SH-SY5Y (cell line): Measurements from ENCODE around the gene INPP4B.

Experiments
- GATA2 ChIP-seq: IDR thresholded peaks from 2 replicates; pipeline ENCODE4 v1.6.1; 2011; ENCODE audit warnings: mild to moderate bottlenecking, low read depth, low read length
- GATA3 ChIP-seq: IDR thresholded peaks from 2 replicates; pipeline ENCODE4 v1.6.1; 2011; ENCODE audit warnings: low read depth, mild to moderate bottlenecking, low read length, moderate library complexity

INPP4B gene

DNA sequence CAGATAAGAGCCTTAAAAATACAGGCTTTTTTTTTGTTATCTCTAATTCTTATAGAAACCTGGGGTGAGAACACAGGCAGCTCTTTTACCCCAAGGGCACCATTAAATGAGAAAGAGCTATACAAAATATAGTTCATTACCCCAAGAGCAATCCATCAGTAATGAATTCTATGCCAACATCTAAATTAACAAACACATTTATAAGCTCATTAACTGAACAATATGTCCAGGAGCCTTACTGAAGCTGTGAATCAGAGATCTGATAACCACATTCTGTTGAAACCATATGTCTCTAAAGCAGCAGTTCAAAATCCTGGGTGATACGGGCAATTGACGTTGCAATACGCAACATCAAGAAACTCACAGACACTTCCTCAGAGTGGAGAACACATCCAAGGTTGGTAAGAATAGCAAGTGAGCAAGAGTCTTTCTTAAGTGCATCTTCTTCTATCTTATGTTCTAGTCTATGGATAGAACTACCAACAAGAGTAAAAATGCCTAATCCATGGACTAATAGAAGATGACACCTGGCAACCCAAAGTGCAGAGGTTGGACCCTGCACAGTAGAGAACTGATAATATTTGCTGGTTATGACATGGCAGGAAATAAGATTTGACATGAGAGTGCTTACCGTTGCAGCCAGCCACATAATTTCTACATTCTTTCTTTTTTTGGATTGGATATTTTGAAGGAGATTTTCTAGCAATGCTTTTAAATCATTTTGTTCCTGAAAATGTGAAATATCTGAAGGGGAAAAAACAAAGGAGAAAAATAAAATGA lies 760.4 kb downstream of the INPP4B start:
- TF ChIP-seq GATA2, result no peak; the same call in 1 of the 2 replicates
- TF ChIP-seq GATA3, result no peak; the same call in 1 of the 2 replicates

DNA sequence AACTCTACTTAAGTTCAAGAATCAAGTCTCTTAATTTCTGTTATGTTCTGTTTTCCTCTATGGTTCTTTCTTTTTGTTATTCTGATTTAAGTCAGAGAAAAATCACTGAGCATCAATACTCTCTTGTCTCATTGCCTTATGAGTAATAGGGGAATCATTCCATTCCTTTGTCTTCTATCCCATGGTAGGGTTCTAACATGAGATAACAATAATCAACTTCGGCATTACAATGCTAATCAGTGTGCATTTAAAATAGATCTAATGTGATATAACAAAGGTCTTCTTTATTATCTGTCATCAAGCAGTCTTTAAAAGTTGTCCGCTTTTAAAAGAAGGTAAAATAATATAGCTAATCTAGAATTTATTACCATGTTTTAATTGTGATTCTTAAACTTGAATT lies 762.8 kb downstream of the INPP4B start:
- TF ChIP-seq GATA3 (no peak), GATA2 (no peak)

DNA sequence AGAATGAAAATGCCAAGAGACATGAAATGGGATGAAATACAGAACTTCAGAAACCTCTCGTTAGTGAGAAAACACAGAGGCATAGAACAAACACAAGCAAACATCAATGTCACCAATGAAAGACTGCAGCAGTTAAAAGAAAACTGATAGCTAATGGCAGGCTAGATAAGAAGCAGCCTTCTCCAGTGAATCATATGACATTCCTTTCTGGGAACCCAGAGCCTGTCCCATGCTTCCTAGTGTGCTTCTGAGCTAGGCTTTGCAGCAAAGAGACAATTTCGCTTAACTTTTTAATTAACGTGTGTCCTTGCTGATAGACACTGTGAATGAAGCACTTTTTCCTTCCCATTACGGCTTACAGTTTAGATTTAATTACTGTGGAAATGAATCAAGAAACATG lies 765.1 kb downstream of the INPP4B start:
- TF ChIP-seq GATA2, result no peak

DNA sequence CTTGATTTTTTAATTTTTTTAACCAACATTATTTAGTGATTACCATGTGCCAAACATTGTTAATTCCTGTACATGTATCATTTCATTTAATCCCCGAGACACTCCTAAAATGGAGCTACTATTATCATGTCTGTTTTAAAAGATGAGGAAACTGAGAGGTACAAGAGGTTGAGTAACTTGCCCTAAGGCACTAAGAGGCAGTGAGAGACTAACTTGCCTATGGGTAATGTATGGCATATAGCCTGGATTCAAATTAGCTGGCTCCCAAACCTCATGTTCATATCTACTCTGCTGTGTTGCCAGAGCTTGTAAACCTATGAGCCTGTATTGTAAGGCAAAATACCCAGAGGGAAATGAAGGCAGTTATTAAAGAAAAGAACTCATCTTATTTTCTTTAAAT lies 766.1 kb downstream of the INPP4B start:
- TF ChIP-seq GATA2 (no peak), GATA3 (no peak)

DNA sequence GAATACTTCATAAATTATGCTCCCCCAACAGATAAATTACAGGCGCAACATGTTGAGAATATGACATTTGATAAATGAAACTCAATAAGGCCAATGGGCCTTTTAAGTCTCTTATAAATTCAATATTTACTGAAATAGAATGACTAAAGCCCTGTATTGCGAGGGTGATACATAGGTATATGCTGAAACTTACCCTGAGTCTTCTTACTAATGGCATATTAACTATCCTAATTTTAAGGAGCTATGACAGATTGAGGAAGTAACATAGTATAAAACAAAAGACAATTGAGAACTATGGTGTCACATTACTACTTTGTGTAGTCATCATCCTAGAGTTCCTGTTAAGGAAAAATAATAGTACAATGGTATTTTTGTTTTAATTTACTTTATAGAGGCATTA lies 769.1 kb downstream of the INPP4B start:
- no peak for TF ChIP-seq GATA3
- TF ChIP-seq GATA2, result no peak

DNA sequence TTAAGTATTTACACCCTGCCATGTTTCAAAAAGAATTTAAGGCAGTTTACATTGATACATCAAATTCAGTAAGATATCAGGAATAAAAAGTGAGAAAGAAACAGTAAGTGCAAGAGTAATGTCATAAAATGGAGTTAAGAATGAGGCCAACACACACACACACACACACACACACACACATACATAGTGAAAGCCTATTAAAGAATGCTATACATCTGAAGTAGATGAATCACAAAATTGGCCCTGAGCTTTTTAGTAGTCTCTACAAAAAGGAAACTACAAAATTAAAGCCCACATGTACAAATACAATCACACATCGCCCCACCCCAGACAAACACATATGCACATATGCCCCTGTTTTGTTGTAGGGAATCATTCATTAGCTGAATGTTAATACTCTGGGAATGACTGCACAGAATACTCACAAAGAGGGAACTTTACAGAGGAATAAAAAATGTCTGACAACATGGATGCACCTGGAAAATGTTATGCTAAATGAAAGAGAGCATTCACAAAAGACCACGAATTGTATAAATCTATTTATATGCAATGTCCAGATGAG lies 780.9 kb downstream of the INPP4B start:
- TF ChIP-seq GATA2, result no peak
- no peak for TF ChIP-seq GATA3

DNA sequence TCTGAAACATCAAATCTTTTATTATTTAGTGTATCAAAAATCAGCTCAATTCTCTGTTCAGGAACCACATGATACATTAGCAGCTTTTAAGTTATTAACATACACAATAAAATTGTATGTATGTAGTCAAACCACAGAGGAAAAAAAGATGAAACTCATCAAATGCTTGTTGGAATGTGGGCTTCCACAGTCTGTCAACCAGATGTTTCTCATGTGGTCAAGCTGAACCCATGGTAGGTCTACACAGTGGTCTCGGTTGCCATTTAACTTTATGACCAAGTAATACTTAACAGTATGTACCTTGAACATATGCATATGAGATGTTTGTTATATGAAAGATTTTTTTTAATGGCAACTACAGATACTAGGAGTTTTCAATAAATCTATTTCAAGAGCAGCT lies 781.9 kb downstream of the INPP4B start:
- TF ChIP-seq GATA2 (no peak), GATA3 (no peak)

DNA sequence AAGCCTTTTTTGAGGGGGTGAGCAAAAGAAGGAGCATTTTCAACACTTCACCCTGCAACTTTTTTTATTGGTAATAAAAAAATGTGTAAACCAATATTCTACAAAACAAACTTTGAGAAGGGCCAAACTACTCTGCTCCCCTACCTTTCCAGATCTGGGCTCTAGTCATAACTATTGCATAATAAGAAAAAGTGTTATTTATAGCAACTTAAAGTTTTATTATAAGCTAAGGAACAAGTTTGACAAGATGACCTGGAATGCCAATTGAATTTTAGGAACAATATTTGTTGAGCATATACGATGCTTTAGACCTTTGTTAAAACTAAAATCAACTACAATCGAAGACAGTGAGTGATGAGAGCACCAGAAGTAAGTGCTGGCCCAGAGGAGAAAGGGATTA lies 800.1 kb downstream of the INPP4B start:
- TF ChIP-seq GATA3, result no peak
- no peak for TF ChIP-seq GATA2

DNA sequence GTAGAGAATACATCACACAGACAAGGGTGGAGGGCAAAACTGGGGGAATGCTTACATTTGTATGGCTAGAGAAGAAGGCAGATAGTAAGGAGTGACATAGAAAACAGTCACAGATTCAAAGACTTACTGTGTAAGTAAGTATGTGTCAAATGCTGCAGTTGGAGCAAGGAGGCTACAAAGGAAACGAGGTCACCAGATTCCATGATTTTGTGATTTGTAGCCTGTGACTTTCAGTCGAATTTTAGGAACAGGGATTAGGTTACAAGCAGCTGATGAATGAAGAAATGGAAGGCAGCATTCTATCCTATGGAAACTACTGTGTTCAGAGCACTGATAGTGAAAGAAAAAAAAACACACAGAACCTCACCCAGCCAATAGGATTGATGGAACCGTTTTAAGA lies 801.8 kb downstream of the INPP4B start:
- TF ChIP-seq GATA2, result no peak
- TF ChIP-seq GATA3, result no peak

DNA sequence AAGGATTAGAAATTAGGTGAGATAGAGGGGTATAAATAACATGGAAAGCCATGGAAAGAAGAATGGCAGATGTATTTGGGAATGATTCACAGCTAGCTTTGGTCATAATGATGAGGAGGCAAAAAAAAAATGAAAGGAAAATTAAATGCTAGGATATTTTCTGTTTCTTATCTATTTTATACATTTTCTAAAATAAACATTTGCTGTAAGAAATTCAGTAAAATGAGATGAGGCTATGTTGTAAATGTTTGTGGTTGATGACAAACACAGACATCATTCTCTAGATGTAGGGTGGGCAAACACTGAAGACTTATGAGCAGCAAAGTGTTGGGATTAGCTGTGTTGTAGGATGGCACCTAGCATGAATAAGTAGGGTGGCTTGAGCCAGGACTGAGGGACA lies 802.6 kb downstream of the INPP4B start:
- TF ChIP-seq GATA3 (no peak), GATA2 (no peak)

DNA sequence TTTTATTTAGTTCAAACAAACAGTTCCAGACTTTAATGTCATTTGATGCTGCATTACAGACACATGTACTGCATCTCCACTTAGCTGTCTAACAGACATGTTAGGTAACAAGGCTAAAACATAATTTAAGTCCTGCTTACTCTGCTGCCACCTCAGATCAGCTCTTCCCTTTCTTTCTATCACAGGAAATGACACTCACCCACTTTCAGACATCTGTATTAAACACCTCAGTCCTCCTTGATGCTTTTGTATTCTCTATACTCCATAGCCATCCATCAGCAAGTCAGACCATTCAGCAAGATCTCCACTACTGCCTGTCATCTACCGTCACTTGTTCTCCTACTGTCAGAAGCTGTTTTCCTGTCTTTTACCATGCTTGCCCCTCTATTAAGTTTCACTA lies 804.3 kb downstream of the INPP4B start:
- no peak for TF ChIP-seq GATA3
- no peak for TF ChIP-seq GATA2

DNA sequence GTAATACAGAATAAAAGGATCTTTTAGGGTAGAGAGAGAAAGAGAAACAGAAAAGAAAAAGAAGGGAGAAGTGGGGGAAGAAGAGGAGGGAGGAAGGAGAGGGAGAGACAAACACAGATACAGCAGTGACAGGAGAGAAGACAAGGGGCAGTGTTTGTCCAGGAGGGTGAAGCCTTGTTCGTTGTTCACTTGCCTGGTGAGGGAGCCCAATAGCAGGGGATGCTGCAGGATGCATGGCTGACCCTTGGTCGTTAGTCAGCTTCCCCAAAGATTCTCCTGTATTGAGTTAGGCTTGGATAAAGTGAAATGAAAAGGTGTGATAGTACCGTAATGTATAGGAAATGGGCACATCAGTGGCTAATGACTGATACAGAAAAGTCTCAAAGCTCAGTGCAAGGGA lies 806.1 kb downstream of the INPP4B start:
- TF ChIP-seq GATA3 (no peak), GATA2 (no peak)

DNA sequence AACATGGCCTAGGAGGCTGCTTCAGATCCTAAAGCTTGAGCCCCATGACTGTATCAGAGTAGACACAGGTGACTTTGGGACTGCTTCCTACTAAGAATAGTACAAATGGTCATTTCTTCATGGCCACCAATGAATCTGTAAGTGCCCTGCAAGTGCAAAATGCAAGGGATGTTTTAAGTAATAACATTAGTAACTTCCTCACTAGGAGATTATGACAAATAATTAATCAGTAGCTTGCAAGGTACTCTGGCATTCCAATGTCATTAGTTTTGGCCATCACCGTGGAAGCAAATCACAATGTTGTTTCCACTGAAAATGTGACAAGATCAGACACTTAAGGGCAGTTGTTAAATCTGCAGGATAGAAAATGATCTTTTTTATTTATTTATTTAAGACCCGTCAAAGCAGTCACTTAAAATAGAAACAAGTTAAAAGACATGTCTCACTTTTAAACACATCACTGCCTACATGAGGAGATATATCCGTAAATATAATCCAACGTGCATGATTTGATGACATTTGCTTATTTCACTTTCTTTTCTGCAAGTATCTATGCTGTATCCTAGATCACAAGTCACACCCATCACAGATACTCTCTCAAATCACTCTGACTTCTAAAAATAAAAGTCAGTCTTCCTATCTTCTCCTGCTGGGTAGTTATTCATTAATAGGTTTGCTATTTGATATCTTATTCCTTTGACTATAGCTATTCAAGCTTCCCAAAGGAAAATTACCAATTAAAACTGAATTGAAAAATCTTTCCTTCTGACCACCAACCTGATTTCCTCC lies 809.1 kb downstream of the INPP4B start:
- TF ChIP-seq GATA2, result no peak
- TF ChIP-seq GATA3, result no peak

DNA sequence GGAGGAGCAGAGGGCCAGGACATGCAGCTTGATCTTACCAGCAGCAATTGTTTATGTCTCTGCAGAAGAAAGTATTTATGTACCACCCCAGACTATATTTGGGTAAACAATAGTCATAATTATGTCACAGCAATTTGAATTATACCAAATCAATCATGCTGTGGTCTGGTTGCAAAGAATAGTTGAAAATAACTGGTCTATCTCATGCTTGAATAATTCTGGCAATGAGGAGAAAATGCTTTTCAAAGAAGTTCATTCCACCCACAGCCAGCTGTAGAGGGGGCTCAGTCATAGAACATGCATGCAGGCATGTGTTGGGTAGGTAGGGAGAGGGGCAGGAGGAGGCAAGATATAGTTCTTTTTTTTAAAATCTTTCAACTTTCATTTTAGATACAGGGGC lies 810.5 kb downstream of the INPP4B start:
- TF ChIP-seq GATA2, result no peak
- no peak for TF ChIP-seq GATA3

DNA sequence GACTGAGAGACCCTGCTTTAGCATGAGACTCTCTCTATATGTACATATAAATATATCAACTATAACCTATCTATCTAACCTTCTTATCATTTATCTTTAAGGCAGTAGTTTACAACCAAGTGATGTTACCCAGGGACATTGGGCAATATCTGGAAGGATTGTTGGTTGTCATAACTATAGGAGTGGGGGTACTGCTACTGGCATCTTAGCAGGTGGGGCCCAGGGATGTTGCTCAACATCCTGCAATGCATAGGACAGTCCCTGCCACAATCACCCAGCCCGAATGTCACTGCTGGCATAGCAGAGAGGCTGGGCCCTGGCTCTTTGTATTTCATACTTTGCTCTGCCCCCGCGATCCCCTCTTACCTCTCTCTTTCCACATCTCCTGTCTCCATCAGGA lies 812.0 kb downstream of the INPP4B start:
- TF ChIP-seq GATA3, result no peak
